HepG2 (cell line): Measurements from ENCODE around the gene NDUFB8. TPM values are rescaled to one million over a fixed set of nuclear protein-coding genes. Genes with fewer than 3 reads are reported as not detected.

Source experiments
- AGO2 ChIP-seq: fragments of 200-400 bp; formaldehyde crosslinking; optimal IDR thresholded peaks from 2 replicates; pipeline ENCODE3; 2017; ENCODE audit warnings: mild to moderate bottlenecking, low read depth, low read length, moderate library complexity
- GABPB1 ChIP-seq: IDR thresholded peaks from 2 replicates; pipeline ENCODE4 v1.6.1; 2016; ENCODE audit warnings: mild to moderate bottlenecking, missing genetic modification reagents, moderate library complexity, missing compliant biosample characterization
- GTF3A ChIP-seq: sonication (generic); formaldehyde crosslinking; conservative IDR thresholded peaks from 2 replicates; pipeline ENCODE4 v1.4.0; 2020; ENCODE audit warnings: mild to moderate bottlenecking, missing genetic modification reagents
- IRF2 ChIP-seq: IDR thresholded peaks from 2 replicates; pipeline ENCODE4 v1.6.1; 2018; ENCODE audit warnings: missing genetic modification reagents, missing compliant biosample characterization
- RBFOX2 ChIP-seq: fragments of 200-400 bp; formaldehyde crosslinking; IDR thresholded peaks from 2 replicates; pipeline ENCODE4 v1.6.1; 2017; ENCODE audit warnings: low read depth, mild to moderate bottlenecking, low read length
- TEAD3 ChIP-seq: optimal IDR thresholded peaks from 2 replicates; pipeline ENCODE3; 2016; ENCODE audit warnings: borderline replicate concordance
- ZNF260 ChIP-seq: sonication (generic); formaldehyde crosslinking; IDR thresholded peaks from 2 replicates; pipeline ENCODE4 v1.4.0; 2020; ENCODE audit warnings: missing genetic modification reagents, low read depth, mild to moderate bottlenecking, borderline replicate concordance
- ZNF768 ChIP-seq: sonication (generic); formaldehyde crosslinking; IDR thresholded peaks from 2 replicates; pipeline ENCODE4 v1.4.0; 2020; ENCODE audit warnings: missing genetic modification reagents
- polyA plus RNA-seq, 8 experiments: library from polyadenylated mRNA; depleted of rRNA in 3 of 8; stranded (reverse) in 7 of 8; unstranded in 1 of 8; fragments of >200 nt; fragmentation: Illumina TruSeq in 4 of 8; extraction: Trizol in 4 of 8; gene quantifications; 2 replicates each; pipeline versions ENCODE4 v1.2.1 to v1.2.3, GENCODE V29; 2011 to 2016; ENCODE audit warnings: low read depth in 4 of 8, missing spikeins in 1 of 8, mixed read lengths in 1 of 8; ENCODE audit not compliant: insufficient read depth in 1 of 8
- total RNA-seq, 5 experiments: library from RNA; depleted of rRNA; stranded (reverse); fragments of >200 nt; fragmentation: Illumina TruSeq; extraction: Trizol; gene quantifications; 2 replicates each; pipeline ENCODE4 v1.2.3, GENCODE V29; 2016; ENCODE audit warnings: low read depth in 1 of 5
- TF ChIP-seq, protein P1 (sequence below): sonication (generic); formaldehyde crosslinking; IDR thresholded peaks from 2 replicates; pipeline ENCODE4 v1.4.0; 2020; ENCODE audit warnings: mild to moderate bottlenecking, missing genetic modification reagents
- TF ChIP-seq, protein P2 (sequence below): sonication (generic); formaldehyde crosslinking; IDR thresholded peaks from 2 replicates; pipeline ENCODE4 v1.4.0; 2020; ENCODE audit warnings: missing genetic modification reagents
- TF ChIP-seq, protein P3 (sequence below): sonication (generic); formaldehyde crosslinking; IDR thresholded peaks from 2 replicates; pipeline ENCODE4 v1.4.0; 2020; ENCODE audit warnings: missing genetic modification reagents
- TF ChIP-seq, protein P4 (sequence below): sonication (generic); formaldehyde crosslinking; IDR thresholded peaks from 2 replicates; pipeline ENCODE4 v1.4.0; 2020; ENCODE audit warnings: missing genetic modification reagents
- TF ChIP-seq, protein P5 (sequence below): sonication (generic); formaldehyde crosslinking; IDR thresholded peaks from 2 replicates; pipeline ENCODE4 v1.4.0; 2020; ENCODE audit warnings: missing genetic modification reagents, mild to moderate bottlenecking, borderline replicate concordance
- TF ChIP-seq, protein P6 (sequence below): sonication (generic); formaldehyde crosslinking; conservative IDR thresholded peaks from 2 replicates; pipeline ENCODE4 v1.4.0; 2020; ENCODE audit warnings: missing genetic modification reagents
- TF ChIP-seq, protein P7 (sequence below): IDR thresholded peaks from 2 replicates; pipeline ENCODE4 v1.6.1; 2012; ENCODE audit warnings: low read depth, low read length, improper control_type of control experiment

The NDUFB8 gene
- total and polyA plus RNA-seq, 2 of the 13 experiments (the other 11 are each of a cell fraction or from before 2014, with no cell fraction given) = 210 to 216 TPM

DNA sequence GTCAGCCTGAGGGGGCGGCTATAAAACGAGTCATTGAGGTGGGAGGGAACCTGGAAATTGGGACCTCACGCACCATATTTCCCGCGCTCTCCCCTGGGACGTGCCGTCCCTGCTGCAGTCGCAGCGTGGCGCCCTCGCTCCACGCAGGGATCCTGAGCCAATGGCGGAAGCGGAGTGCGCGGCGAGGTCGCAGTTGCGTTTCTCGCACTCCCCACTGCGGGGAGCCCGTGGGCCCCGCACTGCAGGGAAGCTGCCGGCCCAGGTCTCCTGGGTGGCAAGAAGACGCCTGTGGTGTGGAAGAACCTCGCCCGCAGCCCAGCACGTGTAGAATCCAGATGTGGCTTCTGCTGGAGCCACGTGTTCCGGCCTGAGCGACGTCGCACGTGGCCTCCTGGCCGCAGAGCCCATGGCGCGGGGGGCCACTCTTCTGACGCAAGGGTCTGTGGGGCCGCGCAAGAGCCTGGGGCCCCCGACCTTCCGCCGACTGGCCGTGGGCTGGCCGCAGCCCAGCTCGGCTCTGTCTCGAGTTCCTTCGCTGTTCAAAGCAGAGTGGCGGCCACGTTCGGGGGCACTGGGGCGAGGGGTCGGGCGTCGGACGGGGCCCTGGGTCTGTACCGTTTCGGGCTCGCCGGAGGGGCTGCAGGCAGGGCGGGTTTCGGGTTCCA, 32.5 kb upstream of the NDUFB8 start (continued):
- TF ChIP-seq, protein P1, sequence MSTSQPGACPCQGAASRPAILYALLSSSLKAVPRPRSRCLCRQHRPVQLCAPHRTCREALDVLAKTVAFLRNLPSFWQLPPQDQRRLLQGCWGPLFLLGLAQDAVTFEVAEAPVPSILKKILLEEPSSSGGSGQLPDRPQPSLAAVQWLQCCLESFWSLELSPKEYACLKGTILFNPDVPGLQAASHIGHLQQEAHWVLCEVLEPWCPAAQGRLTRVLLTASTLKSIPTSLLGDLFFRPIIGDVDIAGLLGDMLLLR (CRISPR knock-in tag) = 0 out of 2 replicates have a peak, but pooled peaks have one; percentile 48
- TF ChIP-seq ZNF260 = 0 out of 2 replicates have a peak, but pooled peaks have one; percentile 24
- TF ChIP-seq, protein P2, sequence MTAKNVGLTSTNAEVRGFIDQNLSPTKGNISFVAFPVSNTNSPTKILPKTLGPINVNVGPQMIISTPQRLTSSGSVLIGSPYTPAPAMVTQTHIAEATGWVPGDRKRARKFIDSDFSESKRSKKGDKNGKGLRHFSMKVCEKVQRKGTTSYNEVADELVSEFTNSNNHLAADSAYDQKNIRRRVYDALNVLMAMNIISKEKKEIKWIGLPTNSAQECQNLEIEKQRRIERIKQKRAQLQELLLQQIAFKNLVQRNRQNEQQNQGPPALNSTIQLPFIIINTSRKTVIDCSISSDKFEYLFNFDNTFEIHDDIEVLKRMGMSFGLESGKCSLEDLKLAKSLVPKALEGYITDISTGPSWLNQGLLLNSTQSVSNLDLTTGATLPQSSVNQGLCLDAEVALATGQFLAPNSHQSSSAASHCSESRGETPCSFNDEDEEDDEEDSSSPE (CRISPR knock-in tag) = peak; percentile 77
- no peak for TF ChIP-seq GTF3A (CRISPR knock-in tag)
- peak; percentile 43; the same call in 1 of the 2 replicates for TF ChIP-seq ZNF768
- TF ChIP-seq, protein P3, sequence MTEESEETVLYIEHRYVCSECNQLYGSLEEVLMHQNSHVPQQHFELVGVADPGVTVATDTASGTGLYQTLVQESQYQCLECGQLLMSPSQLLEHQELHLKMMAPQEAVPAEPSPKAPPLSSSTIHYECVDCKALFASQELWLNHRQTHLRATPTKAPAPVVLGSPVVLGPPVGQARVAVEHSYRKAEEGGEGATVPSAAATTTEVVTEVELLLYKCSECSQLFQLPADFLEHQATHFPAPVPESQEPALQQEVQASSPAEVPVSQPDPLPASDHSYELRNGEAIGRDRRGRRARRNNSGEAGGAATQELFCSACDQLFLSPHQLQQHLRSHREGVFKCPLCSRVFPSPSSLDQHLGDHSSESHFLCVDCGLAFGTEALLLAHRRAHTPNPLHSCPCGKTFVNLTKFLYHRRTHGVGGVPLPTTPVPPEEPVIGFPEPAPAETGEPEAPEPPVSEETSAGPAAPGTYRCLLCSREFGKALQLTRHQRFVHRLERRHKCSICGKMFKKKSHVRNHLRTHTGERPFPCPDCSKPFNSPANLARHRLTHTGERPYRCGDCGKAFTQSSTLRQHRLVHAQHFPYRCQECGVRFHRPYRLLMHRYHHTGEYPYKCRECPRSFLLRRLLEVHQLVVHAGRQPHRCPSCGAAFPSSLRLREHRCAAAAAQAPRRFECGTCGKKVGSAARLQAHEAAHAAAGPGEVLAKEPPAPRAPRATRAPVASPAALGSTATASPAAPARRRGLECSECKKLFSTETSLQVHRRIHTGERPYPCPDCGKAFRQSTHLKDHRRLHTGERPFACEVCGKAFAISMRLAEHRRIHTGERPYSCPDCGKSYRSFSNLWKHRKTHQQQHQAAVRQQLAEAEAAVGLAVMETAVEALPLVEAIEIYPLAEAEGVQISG = peak; percentile 47; the same call in 1 of the 2 replicates
- peak; percentile 11 for TF ChIP-seq TEAD3 (CRISPR knock-in tag)
- TF ChIP-seq, protein P4, sequence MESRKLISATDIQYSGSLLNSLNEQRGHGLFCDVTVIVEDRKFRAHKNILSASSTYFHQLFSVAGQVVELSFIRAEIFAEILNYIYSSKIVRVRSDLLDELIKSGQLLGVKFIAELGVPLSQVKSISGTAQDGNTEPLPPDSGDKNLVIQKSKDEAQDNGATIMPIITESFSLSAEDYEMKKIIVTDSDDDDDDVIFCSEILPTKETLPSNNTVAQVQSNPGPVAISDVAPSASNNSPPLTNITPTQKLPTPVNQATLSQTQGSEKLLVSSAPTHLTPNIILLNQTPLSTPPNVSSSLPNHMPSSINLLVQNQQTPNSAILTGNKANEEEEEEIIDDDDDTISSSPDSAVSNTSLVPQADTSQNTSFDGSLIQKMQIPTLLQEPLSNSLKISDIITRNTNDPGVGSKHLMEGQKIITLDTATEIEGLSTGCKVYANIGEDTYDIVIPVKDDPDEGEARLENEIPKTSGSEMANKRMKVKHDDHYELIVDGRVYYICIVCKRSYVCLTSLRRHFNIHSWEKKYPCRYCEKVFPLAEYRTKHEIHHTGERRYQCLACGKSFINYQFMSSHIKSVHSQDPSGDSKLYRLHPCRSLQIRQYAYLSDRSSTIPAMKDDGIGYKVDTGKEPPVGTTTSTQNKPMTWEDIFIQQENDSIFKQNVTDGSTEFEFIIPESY (CRISPR knock-in tag) = peak; percentile 45; the same call in 1 of the 2 replicates
- TF ChIP-seq, protein P5, sequence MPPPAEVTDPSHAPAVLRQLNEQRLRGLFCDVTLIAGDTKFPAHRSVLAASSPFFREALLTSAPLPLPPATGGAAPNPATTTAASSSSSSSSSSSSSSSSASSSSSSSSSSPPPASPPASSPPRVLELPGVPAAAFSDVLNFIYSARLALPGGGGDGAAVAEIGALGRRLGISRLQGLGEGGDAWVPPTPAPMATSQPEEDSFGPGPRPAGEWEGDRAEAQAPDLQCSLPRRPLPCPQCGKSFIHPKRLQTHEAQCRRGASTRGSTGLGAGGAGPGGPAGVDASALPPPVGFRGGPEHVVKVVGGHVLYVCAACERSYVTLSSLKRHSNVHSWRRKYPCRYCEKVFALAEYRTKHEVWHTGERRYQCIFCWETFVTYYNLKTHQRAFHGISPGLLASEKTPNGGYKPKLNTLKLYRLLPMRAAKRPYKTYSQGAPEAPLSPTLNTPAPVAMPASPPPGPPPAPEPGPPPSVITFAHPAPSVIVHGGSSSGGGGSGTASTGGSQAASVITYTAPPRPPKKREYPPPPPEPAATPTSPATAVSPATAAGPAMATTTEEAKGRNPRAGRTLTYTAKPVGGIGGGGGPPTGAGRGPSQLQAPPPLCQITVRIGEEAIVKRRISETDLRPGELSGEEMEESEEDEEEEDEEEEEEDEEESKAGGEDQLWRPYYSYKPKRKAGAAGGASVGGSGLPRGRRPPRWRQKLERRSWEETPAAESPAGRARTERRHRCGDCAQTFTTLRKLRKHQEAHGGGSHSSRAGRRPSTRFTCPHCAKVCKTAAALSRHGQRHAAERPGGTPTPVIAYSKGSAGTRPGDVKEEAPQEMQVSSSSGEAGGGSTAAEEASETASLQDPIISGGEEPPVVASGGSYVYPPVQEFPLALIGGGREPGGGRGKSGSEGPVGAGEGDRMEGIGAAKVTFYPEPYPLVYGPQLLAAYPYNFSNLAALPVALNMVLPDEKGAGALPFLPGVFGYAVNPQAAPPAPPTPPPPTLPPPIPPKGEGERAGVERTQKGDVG = 0 out of 2 replicates have a peak, but pooled peaks have one; percentile 58
- peak; percentile 73 for TF ChIP-seq GABPB1
- TF ChIP-seq, protein P6, sequence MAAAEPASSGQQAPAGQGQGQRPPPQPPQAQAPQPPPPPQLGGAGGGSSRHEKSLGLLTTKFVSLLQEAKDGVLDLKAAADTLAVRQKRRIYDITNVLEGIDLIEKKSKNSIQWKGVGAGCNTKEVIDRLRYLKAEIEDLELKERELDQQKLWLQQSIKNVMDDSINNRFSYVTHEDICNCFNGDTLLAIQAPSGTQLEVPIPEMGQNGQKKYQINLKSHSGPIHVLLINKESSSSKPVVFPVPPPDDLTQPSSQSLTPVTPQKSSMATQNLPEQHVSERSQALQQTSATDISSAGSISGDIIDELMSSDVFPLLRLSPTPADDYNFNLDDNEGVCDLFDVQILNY (CRISPR knock-in tag) = peak; percentile 52; the same call in 1 of the 2 replicates
- TF ChIP-seq, protein P7, sequence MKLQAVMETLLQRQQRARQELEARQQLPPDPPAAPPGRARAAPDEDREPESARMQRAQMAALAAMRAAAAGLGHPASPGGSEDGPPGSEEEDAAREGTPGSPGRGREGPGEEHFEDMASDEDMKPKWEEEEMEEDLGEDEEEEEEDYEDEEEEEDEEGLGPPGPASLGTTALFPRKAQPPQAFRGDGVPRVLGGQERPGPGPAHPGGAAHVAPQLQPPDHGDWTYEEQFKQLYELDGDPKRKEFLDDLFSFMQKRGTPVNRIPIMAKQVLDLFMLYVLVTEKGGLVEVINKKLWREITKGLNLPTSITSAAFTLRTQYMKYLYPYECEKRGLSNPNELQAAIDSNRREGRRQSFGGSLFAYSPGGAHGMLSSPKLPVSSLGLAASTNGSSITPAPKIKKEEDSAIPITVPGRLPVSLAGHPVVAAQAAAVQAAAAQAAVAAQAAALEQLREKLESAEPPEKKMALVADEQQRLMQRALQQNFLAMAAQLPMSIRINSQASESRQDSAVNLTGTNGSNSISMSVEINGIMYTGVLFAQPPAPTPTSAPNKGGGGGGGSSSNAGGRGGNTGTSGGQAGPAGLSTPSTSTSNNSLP = no peak
- TF ChIP-seq IRF2 = no peak
- no peak for TF ChIP-seq RBFOX2
- peak; percentile 72 for TF ChIP-seq AGO2
